HCT116 (cell line): Measurements from ENCODE around the gene KIRREL3. TPM values are rescaled to one million over a fixed set of nuclear protein-coding genes. Genes with fewer than 3 reads are reported as not detected.

Experiments used
- ATAC-seq: fragments of 200-7000 bp; cut with Tn5 transposase; 2 replicates; pipeline ENCODE4 v1.9.1; 2020; ENCODE audit warnings: mild to moderate bottlenecking, moderate library complexity
- BruUV-seq: library from RNA; stranded (reverse); fragments of 400-500 nt; replicated peaks from 2 replicates; lab custom pipeline; 2021; lab: Mats Ljungman, UMichigan
- CTCF ChIA-PET: fragments of 300-600 bp; sonication (Branson Sonifier 250); formaldehyde crosslinking; loops from one replicate; lab custom pipeline; 2021; ENCODE audit warnings: antibody characterized with exemption; lab: Charles Lee
- POLR2A ChIA-PET: fragments of 300-600, 350-600 bp; sonication (Branson Sonifier 250); formaldehyde crosslinking; loops from one replicate; lab custom pipeline; 2021; ENCODE audit warnings: antibody characterized with exemption; lab: Charles Lee
- RAD21 ChIA-PET, 2 experiments: fragments of 300-600 bp; sonication (Branson Sonifier 250); formaldehyde crosslinking; loops; one replicate each; lab custom pipeline; 2023; ENCODE audit warnings: low total read pairs in 2 of 2; ENCODE audit not compliant: uncharacterized antibody in 2 of 2, unreplicated experiment in 2 of 2, low non-redundant PET in 1 of 2; lab: Charles Lee
- DNase-seq: peaks from one replicate; pipeline ENCODE4 v3.0.0-alpha.2; 2010; ENCODE audit warnings: low read depth, low spot score
- H2AFZ ChIP-seq: fragments of 200-600 bp; shearing (Covaris generic), sonication (generic); 2 replicates; pipeline ENCODE4 v1.6.1; 2017; ENCODE audit warnings: low read depth, mixed run types, mixed read lengths, antibody characterized with exemption, low read length; ENCODE audit not compliant: poor library complexity, severe bottlenecking
- H3K27ac ChIP-seq: 2 replicates; pipeline ENCODE4 v1.5.1; 2012; ENCODE audit warnings: low read depth, low read length
- H3K27me3 ChIP-seq: fragments of 200-600 bp; sonication (generic); 2 replicates; pipeline ENCODE4 v1.6.1; 2016; ENCODE audit warnings: mixed run types, low read length, mixed read lengths; ENCODE audit not compliant: insufficient read depth
- H3K36me3 ChIP-seq, 2 experiments: fragments of 200-500 bp in 1 of 2; fragments of 200-600 bp in 1 of 2; sonication (Bioruptor generic) in 1 of 2; sonication (generic) in 1 of 2; 2 replicates each; pipeline versions ENCODE4 v1.5.1 to v1.6.1; 2014 to 2016; ENCODE audit warnings: low read length in 2 of 2, inconsistent platforms in 1 of 2, mixed read lengths in 1 of 2, mixed run types in 1 of 2; ENCODE audit not compliant: insufficient read depth in 2 of 2, control insufficient read depth in 1 of 2
- H3K4me1 ChIP-seq, 2 experiments: fragments of 200-600 bp in 1 of 2; sonication (generic) in 1 of 2; 2 replicates each; pipeline versions ENCODE4 v1.5.1 to v1.6.1; 2012 to 2017; ENCODE audit warnings: low read length in 2 of 2, inconsistent platforms in 1 of 2, mild to moderate bottlenecking in 1 of 2, mixed read lengths in 1 of 2, mixed run types in 1 of 2, moderate library complexity in 1 of 2; ENCODE audit not compliant: insufficient read depth in 2 of 2, control insufficient read depth in 1 of 2
- H3K4me2 ChIP-seq: fragments of 200-600 bp; sonication (generic); 2 replicates; pipeline ENCODE4 v1.6.1; 2017; ENCODE audit warnings: mixed run types, low read length, mixed read lengths
- H3K4me3 ChIP-seq, 2 experiments: fragments of 200-600 bp in 1 of 2; sonication (generic) in 1 of 2; replicated peaks in 1 of 2; 2 replicates each; pipeline ENCODE4 v1.5.1; 2011 to 2016; ENCODE audit warnings: low read length in 2 of 2, control low read depth in 1 of 2, low read depth in 1 of 2, mild to moderate bottlenecking in 1 of 2, mixed read lengths in 1 of 2, mixed run types in 1 of 2
- H3K79me2 ChIP-seq: fragments of 200-600 bp; sonication (generic); 2 replicates; pipeline ENCODE4 v1.6.1; 2017; ENCODE audit warnings: mild to moderate bottlenecking, mixed run types, low read length, moderate library complexity, mixed read lengths; ENCODE audit not compliant: insufficient read depth
- H3K9ac ChIP-seq: fragments of 200-600 bp; sonication (generic); 2 replicates; pipeline ENCODE4 v1.6.1; 2016; ENCODE audit warnings: low read length, mixed read lengths
- H3K9me2 ChIP-seq: fragments of 200-600 bp; sonication (generic), shearing (Covaris generic); 2 replicates; pipeline ENCODE4 v1.6.1; 2017; ENCODE audit warnings: mixed run types, mild to moderate bottlenecking, moderate library complexity; ENCODE audit not compliant: insufficient read depth
- H3K9me3 ChIP-seq, 2 experiments: fragments of 200-500 bp in 1 of 2; fragments of 200-600 bp in 1 of 2; sonication (Bioruptor generic) in 1 of 2; sonication (generic) in 1 of 2; 2 replicates each; pipeline ENCODE4 v1.6.1; 2014 to 2017; ENCODE audit warnings: low read length in 2 of 2, mixed read lengths in 2 of 2, inconsistent platforms in 1 of 2, low read depth in 1 of 2, mild to moderate bottlenecking in 1 of 2, mixed run types in 1 of 2, moderate library complexity in 1 of 2; ENCODE audit not compliant: control insufficient read depth in 1 of 2, insufficient read depth in 1 of 2
- H4K20me1 ChIP-seq: fragments of 200-600 bp; sonication (generic), shearing (Covaris generic); 2 replicates; pipeline ENCODE4 v1.6.1; 2017; ENCODE audit warnings: mixed run types, mild to moderate bottlenecking, moderate library complexity; ENCODE audit not compliant: insufficient read depth
- CBX3 ChIP-seq: IDR thresholded peaks from 2 replicates; pipeline ENCODE4 v1.6.1; 2012; ENCODE audit warnings: low read depth
- CTCF ChIP-seq, 3 experiments: fragments of 200-600 bp in 1 of 3; sonication (generic) in 1 of 3; IDR thresholded peaks in 2 of 3; conservative IDR thresholded peaks in 1 of 3; 2 replicates each; pipeline ENCODE4 v1.5.1; 2012 to 2017; ENCODE audit warnings: low read depth in 2 of 3, low read length in 2 of 3, antibody characterized with exemption in 1 of 3, borderline replicate concordance in 1 of 3, control low read depth in 1 of 3, mild to moderate bottlenecking in 1 of 3, mixed read lengths in 1 of 3, mixed run types in 1 of 3, moderate library complexity in 1 of 3; ENCODE audit not compliant: insufficient read depth in 1 of 3
- EGR1 ChIP-seq: IDR thresholded peaks from 2 replicates; pipeline ENCODE4 v1.6.1; 2012; ENCODE audit warnings: low read depth
- ELF1 ChIP-seq: IDR thresholded peaks from 2 replicates; pipeline ENCODE4 v1.6.1; 2012; ENCODE audit warnings: low read depth, borderline replicate concordance
- EZH2 ChIP-seq: fragments of 200-600 bp; sonication (generic); IDR thresholded peaks from 2 replicates; pipeline ENCODE4 v1.6.1; 2017; ENCODE audit warnings: antibody characterized with exemption, mixed run types
- FOSL1 ChIP-seq: IDR thresholded peaks from 2 replicates; pipeline ENCODE4 v1.6.1; 2012; ENCODE audit warnings: low read depth
- JUND ChIP-seq: IDR thresholded peaks from 2 replicates; pipeline ENCODE4 v1.6.1; 2012
- MAX ChIP-seq: IDR thresholded peaks from 2 replicates; pipeline ENCODE4 v1.6.1; 2012
- POLR2AphosphoS5 ChIP-seq: IDR thresholded peaks from 2 replicates; pipeline ENCODE4 v1.6.1; 2011; ENCODE audit warnings: mild to moderate bottlenecking, low read depth, low read length, moderate library complexity
- RAD21 ChIP-seq: IDR thresholded peaks from 2 replicates; pipeline ENCODE4 v1.6.1; 2012; ENCODE audit warnings: low read depth, mild to moderate bottlenecking
- SIN3A ChIP-seq: IDR thresholded peaks from 2 replicates; pipeline ENCODE4 v1.6.1; 2012; ENCODE audit warnings: low read depth
- SP1 ChIP-seq: IDR thresholded peaks from 2 replicates; pipeline ENCODE4 v1.6.1; 2012; ENCODE audit warnings: low read depth
- TCF7L2 ChIP-seq: IDR thresholded peaks from 2 replicates; pipeline ENCODE4 v1.7.0; 2011; ENCODE audit warnings: borderline replicate concordance, inconsistent platforms; ENCODE audit not compliant: insufficient read depth, insufficient read length; ENCODE audit errors: extremely low read depth
- ZFX ChIP-seq: fragments of 450-650 bp; IDR thresholded peaks from 2 replicates; pipeline ENCODE4 v1.6.1; 2017
- ZNF274 ChIP-seq: fragments of 200-500 bp; sonication (Bioruptor generic); IDR thresholded peaks from 2 replicates; pipeline ENCODE4 v1.6.1; 2014; ENCODE audit warnings: mild to moderate bottlenecking, low read depth, low read length, inconsistent platforms
- intact Hi-C: fragments of 100-400 bp; cut with micrococcal nuclease; formaldehyde crosslinking; loops from 2 replicates; pipeline ENCODE4 v1.10.0; 2022
- total RNA-seq: library from RNA; stranded (reverse); gene quantifications from one replicate; pipeline ENCODE4 v1.2.1, GENCODE V29; 2021; ENCODE audit not compliant: unreplicated experiment

The KIRREL3 gene
- total RNA-seq, 1 experiment from 2014 or later = not detected

- TF ChIP-seq CTCF (IDR thresholded peaks at IDR 0.05 in 2 of 3, conservative IDR thresholded peaks at IDR 0.05 in 1 of 3; ENCODE audit: borderline replicate concordance in 1 of 3, insufficient read depth in 1 of 3, low read depth in 2 of 3, low read length in 2 of 3) (no peak), EGR1 (no peak), ELF1 (no peak), ZNF274 (no peak), JUND (no peak), RAD21 (no peak)
Observed at GRCh38 chr11:127028648-127029047, 28.1 kb upstream of the KIRREL3 start (continued).

GRCh38 chr11:127027789-127028188, 27.2 kb upstream of the KIRREL3 start:
- POLR2A ChIA-PET = no interaction called here
- BruUV-seq = no TSS peak
- H3K9me3 ChIP-seq = no peaks in the 10 kb centered on the region
- H3K9ac ChIP-seq = no peak overlapping the region
- TF ChIP-seq RAD21 (no peak), MAX (no peak), CBX3 (no peak), ZFX (no peak), EZH2 (no peak), SIN3A (no peak), FOSL1 (no peak), TCF7L2 (no peak), POLR2AphosphoS5 (no peak), ZNF274 (no peak), SP1 (no peak)
- no peaks in the 10 kb centered on the region for H3K36me3 ChIP-seq
- intact Hi-C loops = no loop called here
- H3K79me2 ChIP-seq = no peaks in the 10 kb centered on the region
- no peak overlapping the region for H3K27ac ChIP-seq
- no peak overlapping the region for H3K4me3 ChIP-seq
- H3K27me3 ChIP-seq = no peaks in the 10 kb centered on the region
- DNase-seq = no peak
- H2AFZ ChIP-seq = no peak overlapping the region
- no peaks in the 10 kb centered on the region for H3K4me1 ChIP-seq
- no peaks in the 10 kb centered on the region for H4K20me1 ChIP-seq
- CTCF ChIA-PET = no interaction called here
- no peaks in the 10 kb centered on the region for H3K9me2 ChIP-seq
- ATAC-seq = no peak
- no peak overlapping the region for H3K4me2 ChIP-seq
- RAD21 ChIA-PET = no interaction called here
